ENCODE data around the gene FANCF. TPM values are rescaled to one million over a fixed set of nuclear protein-coding genes. Genes with fewer than 3 reads are reported as not detected.

The FANCF gene
- polyA plus RNA-seq, 1 donor from 2014 or later, result 22.2 TPM

DNA sequence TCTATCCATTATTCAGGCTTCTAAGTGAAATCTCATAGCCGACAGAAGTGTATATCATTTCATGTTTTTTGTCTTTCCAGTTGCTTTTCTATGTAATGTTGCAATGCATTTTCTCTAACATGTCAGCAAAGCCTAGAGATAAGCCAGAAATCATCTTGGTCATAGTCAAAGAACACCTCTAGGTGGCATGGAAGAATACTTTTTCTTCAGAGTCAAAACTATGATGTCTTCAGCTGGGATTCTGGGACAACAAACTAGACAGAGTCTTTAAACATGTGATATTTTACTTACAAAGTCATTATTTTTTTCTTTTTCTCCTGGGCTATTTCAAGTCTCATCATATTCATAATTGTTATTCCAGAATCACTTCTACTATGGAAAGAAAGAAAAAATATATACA, 45.2 kb upstream of the FANCF start:
- peak; percentile 66 for TF ChIP-seq RAD21 (conservative IDR thresholded peaks at IDR 0.05)
- TF ChIP-seq, protein P1, sequence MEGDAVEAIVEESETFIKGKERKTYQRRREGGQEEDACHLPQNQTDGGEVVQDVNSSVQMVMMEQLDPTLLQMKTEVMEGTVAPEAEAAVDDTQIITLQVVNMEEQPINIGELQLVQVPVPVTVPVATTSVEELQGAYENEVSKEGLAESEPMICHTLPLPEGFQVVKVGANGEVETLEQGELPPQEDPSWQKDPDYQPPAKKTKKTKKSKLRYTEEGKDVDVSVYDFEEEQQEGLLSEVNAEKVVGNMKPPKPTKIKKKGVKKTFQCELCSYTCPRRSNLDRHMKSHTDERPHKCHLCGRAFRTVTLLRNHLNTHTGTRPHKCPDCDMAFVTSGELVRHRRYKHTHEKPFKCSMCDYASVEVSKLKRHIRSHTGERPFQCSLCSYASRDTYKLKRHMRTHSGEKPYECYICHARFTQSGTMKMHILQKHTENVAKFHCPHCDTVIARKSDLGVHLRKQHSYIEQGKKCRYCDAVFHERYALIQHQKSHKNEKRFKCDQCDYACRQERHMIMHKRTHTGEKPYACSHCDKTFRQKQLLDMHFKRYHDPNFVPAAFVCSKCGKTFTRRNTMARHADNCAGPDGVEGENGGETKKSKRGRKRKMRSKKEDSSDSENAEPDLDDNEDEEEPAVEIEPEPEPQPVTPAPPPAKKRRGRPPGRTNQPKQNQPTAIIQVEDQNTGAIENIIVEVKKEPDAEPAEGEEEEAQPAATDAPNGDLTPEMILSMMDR (IDR thresholded peaks at IDR 0.05; ENCODE audit: poor library complexity, severe bottlenecking), result peak; percentile 58
- TF ChIP-seq EP300 (conservative IDR thresholded peaks at IDR 0.05; ENCODE audit: poor library complexity, severe bottlenecking), result no peak
- no peak for TF ChIP-seq REST (IDR thresholded peaks at IDR 0.05; ENCODE audit: borderline replicate concordance)
- TF ChIP-seq EZH2 (IDR thresholded peaks at IDR 0.05; ENCODE audit: borderline replicate concordance, insufficient read depth, low read length, poor library complexity, severe bottlenecking), result no peak
- TF ChIP-seq POLR2AphosphoS5 (IDR thresholded peaks at IDR 0.05), result no peak
- TF ChIP-seq MXI1 (conservative IDR thresholded peaks at IDR 0.05; ENCODE audit: poor library complexity, severe bottlenecking), result no peak
- peak; percentile 63 for TF ChIP-seq SMC3 (conservative IDR thresholded peaks at IDR 0.05; ENCODE audit: poor library complexity)
- no peak for TF ChIP-seq TAF1 (IDR thresholded peaks at IDR 0.05; ENCODE audit: low read depth)
- no peaks in the 10 kb centered on the region for H4K20me1 ChIP-seq (ENCODE audit: insufficient read depth)
- H3K4me3 ChIP-seq (ENCODE audit: low read length), result no peak overlapping the region
- H3F3A ChIP-seq (ENCODE audit: insufficient read depth, low read length, poor library complexity, severe bottlenecking), result no peaks in the 10 kb centered on the region
- H3K79me2 ChIP-seq (replicated peaks; ENCODE audit: insufficient read depth, low read length), result no peaks in the 10 kb centered on the region
- H2AFZ ChIP-seq (ENCODE audit: low read depth, low read length), result no peak overlapping the region
- no peak overlapping the region for H3K27ac ChIP-seq (ENCODE audit: low read length)
- no peak overlapping the region for H3K4me2 ChIP-seq (ENCODE audit: low read length)
- H3K9ac ChIP-seq (ENCODE audit: low read length), result no peak overlapping the region
- H3K27me3 ChIP-seq (ENCODE audit: insufficient read depth, low read depth, low read length), result peaks cover 12% of the 10 kb centered on the region
- H3K9me2 ChIP-seq (ENCODE audit: insufficient read depth, low read length), result no peaks in the 10 kb centered on the region
- no peaks in the 10 kb centered on the region for H3K9me3 ChIP-seq (ENCODE audit: low read length)
- H3K36me3 ChIP-seq (ENCODE audit: insufficient read depth, low read length), result no peaks in the 10 kb centered on the region

DNA sequence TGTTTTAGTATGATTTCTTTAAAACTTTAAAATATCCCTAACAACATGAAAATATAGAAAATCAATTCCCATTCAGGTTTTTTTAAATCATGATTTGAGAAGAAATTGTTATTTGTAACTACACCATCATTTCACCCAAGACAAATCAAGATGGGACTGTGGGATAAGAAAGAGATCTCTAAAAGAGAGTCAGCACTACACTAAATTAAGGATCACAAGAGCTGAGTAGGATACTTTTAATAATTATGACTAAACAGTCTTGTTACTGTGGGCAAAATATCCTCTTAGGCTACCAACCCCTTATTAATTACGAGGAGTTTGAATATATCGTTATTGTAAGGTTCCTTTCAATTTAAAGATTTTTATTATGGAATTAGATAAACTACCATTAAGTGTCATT, 43.7 kb upstream of the FANCF start:
- Histone ChIP-seq H3K27ac (ENCODE audit: low read length) (no peak overlapping the region), H3K9me2 (ENCODE audit: insufficient read depth, low read length) (no peaks in the 10 kb centered on the region), H2AFZ (ENCODE audit: low read depth, low read length) (no peak overlapping the region), H3F3A (ENCODE audit: insufficient read depth, low read length, poor library complexity, severe bottlenecking) (no peaks in the 10 kb centered on the region), H3K27me3 (ENCODE audit: insufficient read depth, low read depth, low read length) (peaks cover 18% of the 10 kb centered on the region), H3K9ac (ENCODE audit: low read length) (no peak overlapping the region), H3K4me3 (ENCODE audit: low read length) (no peak overlapping the region), H3K9me3 (ENCODE audit: low read length) (no peaks in the 10 kb centered on the region), H3K36me3 (ENCODE audit: insufficient read depth, low read length) (no peaks in the 10 kb centered on the region), H4K20me1 (ENCODE audit: insufficient read depth) (no peaks in the 10 kb centered on the region), H3K79me2 (replicated peaks; ENCODE audit: insufficient read depth, low read length) (no peaks in the 10 kb centered on the region), H3K4me2 (ENCODE audit: low read length) (no peak overlapping the region)
- TF ChIP-seq RAD21 (conservative IDR thresholded peaks at IDR 0.05) (no peak), EP300 (conservative IDR thresholded peaks at IDR 0.05; ENCODE audit: poor library complexity, severe bottlenecking) (no peak), REST (IDR thresholded peaks at IDR 0.05; ENCODE audit: borderline replicate concordance) (no peak), MXI1 (conservative IDR thresholded peaks at IDR 0.05; ENCODE audit: poor library complexity, severe bottlenecking) (no peak), EZH2 (IDR thresholded peaks at IDR 0.05; ENCODE audit: borderline replicate concordance, insufficient read depth, low read length, poor library complexity, severe bottlenecking) (no peak), TAF1 (IDR thresholded peaks at IDR 0.05; ENCODE audit: low read depth) (no peak), SMC3 (conservative IDR thresholded peaks at IDR 0.05; ENCODE audit: poor library complexity) (no peak)
- TF ChIP-seq, protein P1 (IDR thresholded peaks at IDR 0.05; ENCODE audit: poor library complexity, severe bottlenecking), result no peak
